Endothelial cell of umbilical vein (primary cell): Measurements from ENCODE around the gene POLG. TPM values are rescaled to one million over a fixed set of nuclear protein-coding genes. Genes with fewer than 3 reads are reported as not detected.

Source experiments
- BruUV-seq: library from RNA; stranded (reverse); fragments of 400-500 nt; replicated peaks from 2 replicates; lab custom pipeline; 2021; lab: Mats Ljungman, UMichigan
- CTCF ChIA-PET: fragments of 300-600, 350-600 bp; sonication (Branson Sonifier 250); formaldehyde crosslinking; loops from one replicate; lab custom pipeline; 2021; ENCODE audit warnings: antibody characterized with exemption, inconsistent platforms; lab: Charles Lee
- POLR2A ChIA-PET: fragments of 300-600, 350-600 bp; sonication (Branson Sonifier 250); formaldehyde crosslinking; loops from one replicate; lab custom pipeline; 2021; ENCODE audit warnings: antibody characterized with exemption, inconsistent platforms; lab: Charles Lee
- DNase-seq: peaks from one replicate; pipeline ENCODE4 v3.0.0-alpha.2; 2011; ENCODE audit warnings: low read depth, low spot score
- FAIRE-seq: peaks from 2 replicates; lab custom pipeline; 2011; peaks lifted over from hg19 to GRCh38; lab: Jason Lieb, UNC
- H2AFZ ChIP-seq: 2 replicates; pipeline ENCODE4 v1.6.0; 2012; ENCODE audit warnings: low read depth, low read length, control low read depth, inconsistent platforms
- H3K27ac ChIP-seq: 2 replicates; pipeline ENCODE4 v1.5.1; 2011; ENCODE audit warnings: low read depth, mild to moderate bottlenecking, control low read depth, low read length, moderate library complexity; ENCODE audit not compliant: insufficient read depth
- H3K27me3 ChIP-seq, 2 experiments: 2 replicates each; pipeline versions ENCODE4 v1.6.0 to v1.6.1; 2011; ENCODE audit warnings: low read length in 2 of 2, mixed read lengths in 1 of 2; ENCODE audit not compliant: control insufficient read depth in 2 of 2, insufficient read depth in 2 of 2
- H3K36me3 ChIP-seq, 2 experiments: 2 replicates in 1 of 2; 3 replicates in 1 of 2; pipeline ENCODE4 v1.5.1; 2011; ENCODE audit warnings: low read length in 2 of 2, mild to moderate bottlenecking in 1 of 2, moderate library complexity in 1 of 2; ENCODE audit not compliant: control insufficient read depth in 2 of 2, insufficient read depth in 2 of 2; ENCODE audit errors: extremely low read depth in 1 of 2
- H3K4me1 ChIP-seq: 3 replicates; pipeline ENCODE4 v1.5.1; 2011; ENCODE audit warnings: mild to moderate bottlenecking, low read length; ENCODE audit not compliant: control insufficient read depth, insufficient read depth; ENCODE audit errors: extremely low read depth
- H3K4me2 ChIP-seq: 2 replicates; pipeline ENCODE4 v1.6.1; 2011; ENCODE audit warnings: low read length, control low read depth, mixed read lengths; ENCODE audit not compliant: insufficient read depth
- H3K4me3 ChIP-seq, 3 experiments: fragments of 200-600 bp in 1 of 3; sonication (generic), shearing (Covaris generic) in 1 of 3; replicated peaks in 1 of 3; 2 replicates each; pipeline ENCODE4 v1.5.1; 2011 to 2016; ENCODE audit warnings: control low read depth in 3 of 3, low read length in 3 of 3, mild to moderate bottlenecking in 2 of 3, inconsistent platforms in 1 of 3, low read depth in 1 of 3, moderate library complexity in 1 of 3; ENCODE audit not compliant: insufficient read depth in 1 of 3
- H3K79me2 ChIP-seq: 2 replicates; pipeline ENCODE4 v1.6.0; 2012; ENCODE audit warnings: low read length, inconsistent platforms; ENCODE audit not compliant: control insufficient read depth, insufficient read depth
- H3K9ac ChIP-seq: replicated peaks from 2 replicates; pipeline ENCODE3; 2011; ENCODE audit warnings: low read length, control low read depth; ENCODE audit not compliant: insufficient read depth; ENCODE audit errors: extremely low read depth
- H3K9me1 ChIP-seq: replicated peaks from 3 replicates; pipeline ENCODE4 v1.6.0; 2011; ENCODE audit warnings: mild to moderate bottlenecking, low read length; ENCODE audit not compliant: control insufficient read depth, insufficient read depth; ENCODE audit errors: extremely low read depth
- H3K9me3 ChIP-seq: replicated peaks from 2 replicates; pipeline ENCODE4 v1.5.1; 2012; ENCODE audit warnings: low read length, inconsistent platforms; ENCODE audit not compliant: control insufficient read depth, insufficient read depth
- H4K20me1 ChIP-seq: replicated peaks from 2 replicates; pipeline ENCODE3; 2011; ENCODE audit warnings: mild to moderate bottlenecking, low read length; ENCODE audit not compliant: control insufficient read depth, insufficient read depth; ENCODE audit errors: extremely low read depth
- EZH2 ChIP-seq: IDR thresholded peaks from 2 replicates; pipeline ENCODE4 v1.6.1; 2012; ENCODE audit warnings: borderline replicate concordance, low read depth, mild to moderate bottlenecking, moderate library complexity, low read length, inconsistent platforms; ENCODE audit not compliant: severe bottlenecking
- FOS ChIP-seq: IDR thresholded peaks from 2 replicates; pipeline ENCODE4 v1.6.1; 2011; ENCODE audit warnings: mild to moderate bottlenecking, low read length, moderate library complexity, borderline replicate concordance; ENCODE audit not compliant: insufficient read depth
- GATA2 ChIP-seq: IDR thresholded peaks from 2 replicates; pipeline ENCODE4 v1.7.0; 2011; ENCODE audit warnings: low read depth, mild to moderate bottlenecking, moderate library complexity, mixed read lengths, low read length; ENCODE audit not compliant: insufficient read length, insufficient read depth
- JUN ChIP-seq: IDR thresholded peaks from 2 replicates; pipeline ENCODE4 v1.6.1; 2011; ENCODE audit warnings: borderline replicate concordance, low read depth; ENCODE audit not compliant: insufficient read length, insufficient read depth
- MYC ChIP-seq: IDR thresholded peaks from one replicate; pipeline ENCODE4 v1.6.1; 2011; ENCODE audit warnings: mild to moderate bottlenecking, low read depth, low read length
- POLR2A ChIP-seq: IDR thresholded peaks from 2 replicates; pipeline ENCODE4 v1.6.1; 2012; ENCODE audit warnings: low read depth, mild to moderate bottlenecking, control low read depth, low read length
- POLR2AphosphoS5 ChIP-seq: IDR thresholded peaks from 2 replicates; pipeline ENCODE4 v1.6.1; 2012; ENCODE audit warnings: low read depth, mild to moderate bottlenecking, control low read depth, low read length, moderate library complexity; ENCODE audit not compliant: insufficient read depth
- dilution Hi-C: fragments of 300-500 bp; cut with MboI; formaldehyde crosslinking; loops from one replicate; pipeline ENCODE4 v1.15.0; 2019; ENCODE audit warnings: low sequenced_read_pairs; ENCODE audit not compliant: extremely low pct_ligation_motif_present
- intact Hi-C: fragments of 100-400 bp; cut with micrococcal nuclease; formaldehyde crosslinking; loops from one replicate; pipeline ENCODE4 v1.10.0; 2022
- polyA plus RNA-seq, 4 experiments: library from polyadenylated mRNA; depleted of rRNA in 3 of 4; stranded (reverse) in 3 of 4; unstranded in 1 of 4; fragments of >200 nt; gene quantifications; 2 replicates each; pipeline versions ENCODE4 v1.2.1 to v1.2.3, GENCODE V29; 2011 to 2012; ENCODE audit warnings: missing spikeins in 1 of 4
- total RNA-seq: library from RNA; stranded (reverse); gene quantifications from 2 replicates; pipeline ENCODE4 v1.2.3, GENCODE V29; 2021
- TF ChIP-seq, protein P1 (sequence below), 2 donors: IDR thresholded peaks; 1 replicate in 1 of 2; 2 replicates in 1 of 2; pipeline ENCODE4 v1.5.1; 2011; ENCODE audit warnings: low read length in 2 of 2, mild to moderate bottlenecking in 2 of 2, moderate library complexity in 2 of 2, control low read depth in 1 of 2, inconsistent platforms in 1 of 2, low read depth in 1 of 2; ENCODE audit not compliant: insufficient read depth in 1 of 2; ENCODE audit errors: extremely low read depth in 1 of 2
- TF ChIP-seq, protein P2 (sequence below): IDR thresholded peaks from 2 replicates; pipeline ENCODE4 v1.6.1; 2011; ENCODE audit not compliant: insufficient read depth, insufficient read length

The POLG gene
- total and polyA plus RNA-seq, 2 donors (not counting 3 experiments of a cell fraction or from before 2014, with no cell fraction given), result 36.6 to 77.7 TPM

DNA sequence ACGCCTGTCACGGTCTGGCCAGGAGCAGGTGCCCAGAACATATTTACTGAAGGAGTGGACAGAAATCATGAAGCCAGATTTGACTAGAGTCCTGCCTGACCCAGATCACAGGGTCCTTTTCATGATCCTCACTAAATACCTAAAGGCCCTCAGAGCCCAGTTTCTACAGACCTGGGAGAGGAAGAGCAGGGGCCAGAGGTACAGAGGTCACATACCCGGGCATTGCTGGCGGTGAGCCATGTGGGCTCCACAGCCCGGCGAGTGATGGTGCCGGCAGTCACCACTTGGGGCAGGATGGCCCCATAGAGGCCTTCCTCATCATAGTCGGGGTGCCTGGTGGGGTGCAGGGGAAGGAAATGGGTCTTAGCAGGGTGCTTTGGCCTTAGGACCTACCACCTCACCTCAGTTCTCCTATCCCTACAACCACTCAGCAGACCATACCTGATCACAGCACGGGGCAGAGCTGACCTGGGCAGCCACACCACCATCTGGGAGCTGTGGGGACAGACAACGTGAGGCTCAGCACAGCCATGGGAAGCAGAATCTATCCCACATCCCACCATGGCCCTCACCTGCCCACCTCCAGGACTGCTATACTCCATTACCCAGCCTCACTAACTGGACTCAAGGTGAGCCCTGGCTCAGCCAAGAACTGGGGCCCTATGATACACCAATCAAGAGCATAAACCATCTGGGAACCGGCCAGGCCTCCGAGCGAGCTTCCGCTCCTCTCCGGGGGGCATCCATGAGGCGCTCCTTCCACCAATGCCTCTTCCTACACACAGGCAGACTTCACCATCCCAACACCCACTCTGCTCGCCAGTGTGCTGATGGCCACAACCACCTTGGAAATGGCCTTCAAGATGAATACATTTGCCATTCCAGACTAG, 12.9 kb downstream of the POLG start:
- no peak overlapping the region for H2AFZ ChIP-seq
- dilution Hi-C loops (no loop called here), intact Hi-C loops (no loop called here)
- no peak for TF ChIP-seq GATA2
- no peak for TF ChIP-seq POLR2A
- TF ChIP-seq POLR2AphosphoS5, result no peak
- TF ChIP-seq FOS, result no peak
- TF ChIP-seq, protein P1, sequence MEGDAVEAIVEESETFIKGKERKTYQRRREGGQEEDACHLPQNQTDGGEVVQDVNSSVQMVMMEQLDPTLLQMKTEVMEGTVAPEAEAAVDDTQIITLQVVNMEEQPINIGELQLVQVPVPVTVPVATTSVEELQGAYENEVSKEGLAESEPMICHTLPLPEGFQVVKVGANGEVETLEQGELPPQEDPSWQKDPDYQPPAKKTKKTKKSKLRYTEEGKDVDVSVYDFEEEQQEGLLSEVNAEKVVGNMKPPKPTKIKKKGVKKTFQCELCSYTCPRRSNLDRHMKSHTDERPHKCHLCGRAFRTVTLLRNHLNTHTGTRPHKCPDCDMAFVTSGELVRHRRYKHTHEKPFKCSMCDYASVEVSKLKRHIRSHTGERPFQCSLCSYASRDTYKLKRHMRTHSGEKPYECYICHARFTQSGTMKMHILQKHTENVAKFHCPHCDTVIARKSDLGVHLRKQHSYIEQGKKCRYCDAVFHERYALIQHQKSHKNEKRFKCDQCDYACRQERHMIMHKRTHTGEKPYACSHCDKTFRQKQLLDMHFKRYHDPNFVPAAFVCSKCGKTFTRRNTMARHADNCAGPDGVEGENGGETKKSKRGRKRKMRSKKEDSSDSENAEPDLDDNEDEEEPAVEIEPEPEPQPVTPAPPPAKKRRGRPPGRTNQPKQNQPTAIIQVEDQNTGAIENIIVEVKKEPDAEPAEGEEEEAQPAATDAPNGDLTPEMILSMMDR (IDR thresholded peaks at IDR 0.05; ENCODE audit: extremely low read depth in 1 of 2, insufficient read depth in 1 of 2, low read depth in 1 of 2, low read length in 2 of 2), result no peak
- TF ChIP-seq, protein P2, sequence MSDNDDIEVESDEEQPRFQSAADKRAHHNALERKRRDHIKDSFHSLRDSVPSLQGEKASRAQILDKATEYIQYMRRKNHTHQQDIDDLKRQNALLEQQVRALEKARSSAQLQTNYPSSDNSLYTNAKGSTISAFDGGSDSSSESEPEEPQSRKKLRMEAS, result no peak
- no peak for TF ChIP-seq MYC
- no peak for TF ChIP-seq EZH2
- TF ChIP-seq JUN, result no peak
- no peak overlapping the region for H3K4me2 ChIP-seq
- no peak overlapping the region for H3K4me3 ChIP-seq
- no TSS peak for BruUV-seq
- peaks cover 46 to 82% of the 10 kb centered on the region in 2 experiments for H3K36me3 ChIP-seq
- no peak for FAIRE-seq
- no peak for DNase-seq
- no peaks in the 10 kb centered on the region for H3K9me1 ChIP-seq
- no peak overlapping the region for H3K27ac ChIP-seq
- H3K79me2 ChIP-seq, result peaks cover 6% of the 10 kb centered on the region
- POLR2A ChIA-PET, result no interaction called here
- H3K9me3 ChIP-seq, result no peaks in the 10 kb centered on the region
- no peak overlapping the region for H3K9ac ChIP-seq
- peaks cover 10% of the 10 kb centered on the region for H3K4me1 ChIP-seq
- CTCF ChIA-PET, result interaction anchor here (1.8 to 3.3 kb wide), 2 partner anchors 10 to 115 kb away, joined by 6 to 15 read pairs; no protein-coding TSS in a partner anchor
- no peaks in the 10 kb centered on the region for H4K20me1 ChIP-seq
- no peaks in the 10 kb centered on the region for H3K27me3 ChIP-seq
